Measurements from ENCODE around the gene PGAM5.
"Not testable (repeated sequence)": the region's sequence is repeated elsewhere in the genome, so short reads cannot be mapped to it uniquely, and the experiment has no call there.

The PGAM5 gene

GRCh38 chr12:132741620-132742019 lies 31.0 kb downstream of the PGAM5 start:
- no peak overlapping the region for H3K27ac ChIP-seq
- no peak for TF ChIP-seq CTCF (conservative IDR thresholded peaks at IDR 0.05)

GRCh38 chr12:132743831-132744230 lies 33.2 kb downstream of the PGAM5 start:
- no peak for TF ChIP-seq CTCF (conservative IDR thresholded peaks at IDR 0.05)
- no peak overlapping the region for H3K27ac ChIP-seq

GRCh38 chr12:132746613-132747012 lies 36.0 kb downstream of the PGAM5 start:
- TF ChIP-seq CTCF (conservative IDR thresholded peaks at IDR 0.05) = no peak
- H3K27ac ChIP-seq = no peak overlapping the region

GRCh38 chr12:132747395-132747794 lies 36.8 kb downstream of the PGAM5 start:
- no peak for TF ChIP-seq CTCF (conservative IDR thresholded peaks at IDR 0.05)
- no peak overlapping the region for H3K27ac ChIP-seq

GRCh38 chr12:132747896-132748295 lies 37.3 kb downstream of the PGAM5 start:
- H3K27ac ChIP-seq = no peak overlapping the region
- no peak for TF ChIP-seq CTCF (conservative IDR thresholded peaks at IDR 0.05)

GRCh38 chr12:132748319-132748718 lies 37.7 kb downstream of the PGAM5 start:
- no peak for TF ChIP-seq CTCF (conservative IDR thresholded peaks at IDR 0.05)
- no peak overlapping the region for H3K27ac ChIP-seq

GRCh38 chr12:132753670-132754069 lies 43.0 kb downstream of the PGAM5 start:
- peak overlapping the region; percentile 21 for H3K27ac ChIP-seq

- H3K27ac ChIP-seq = peak overlapping the region; percentile 21
Observed at GRCh38 chr12:132754160-132754932, 43.7 kb downstream of the PGAM5 start.

GRCh38 chr12:132758825-132759224 lies 48.2 kb downstream of the PGAM5 start:
- H3K27ac ChIP-seq = not testable (repeated sequence)

More at GRCh38 chr12:132754160-132754932, 43.7 kb downstream of the PGAM5 start:
- peak; percentile 13 for TF ChIP-seq CTCF (conservative IDR thresholded peaks at IDR 0.05)

All from VCaP (cell line).